CD14-positive monocyte (primary cell): ENCODE measurements around the gene NRSN2. TPM values are rescaled to one million over a fixed set of nuclear protein-coding genes. Genes with fewer than 3 reads are reported as not detected.
A peak's percentile ranks its signal among the peaks of the same experiment; 100 is the strongest.

ENCODE experiments used
- DNase-seq, 3 donors: peaks; one replicate each; pipeline ENCODE4 v3.0.0-alpha.2; 2011 to 2022
- H2AFZ ChIP-seq: 2 replicates; pipeline ENCODE4 v1.6.0; 2012; ENCODE audit warnings: mild to moderate bottlenecking, low read depth, low read length, inconsistent platforms; ENCODE audit not compliant: insufficient read depth, poor library complexity, severe bottlenecking
- H3K27ac ChIP-seq, 2 donors: 1 replicate in 1 of 2; 2 replicates in 1 of 2; pipeline ENCODE4 v1.5.1; 2012 to 2013; ENCODE audit warnings: low read length in 2 of 2, control low read depth in 1 of 2, inconsistent platforms in 1 of 2, low read depth in 1 of 2, mild to moderate bottlenecking in 1 of 2
- H3K27me3 ChIP-seq, 2 donors: one replicate each; pipeline versions ENCODE4 v1.6.0 to v1.6.1; 2011 to 2013; ENCODE audit warnings: low read length in 2 of 2; ENCODE audit not compliant: control insufficient read depth in 2 of 2, insufficient read depth in 2 of 2
- H3K36me3 ChIP-seq, 2 donors: replicated peaks in 1 of 2; 1 replicate in 1 of 2; 2 replicates in 1 of 2; pipeline versions ENCODE4 v1.5.1 to v1.6.1; 2012 to 2013; ENCODE audit warnings: low read length in 2 of 2, control low read depth in 1 of 2, inconsistent platforms in 1 of 2, mild to moderate bottlenecking in 1 of 2; ENCODE audit not compliant: insufficient read depth in 2 of 2, control insufficient read depth in 1 of 2
- H3K4me1 ChIP-seq, 2 donors: 1 replicate in 1 of 2; 2 replicates in 1 of 2; pipeline versions ENCODE4 v1.5.1 to v1.6.1; 2012 to 2013; ENCODE audit warnings: low read length in 2 of 2, control low read depth in 1 of 2, inconsistent platforms in 1 of 2, mild to moderate bottlenecking in 1 of 2, moderate library complexity in 1 of 2; ENCODE audit not compliant: insufficient read depth in 2 of 2, control insufficient read depth in 1 of 2
- H3K4me2 ChIP-seq: replicated peaks from 2 replicates; pipeline ENCODE3; 2012; ENCODE audit warnings: low read length, moderate library complexity, mild to moderate bottlenecking; ENCODE audit not compliant: poor library complexity, severe bottlenecking; ENCODE audit errors: extremely low read depth
- H3K4me3 ChIP-seq, 3 experiments: fragments of 200-600 bp in 1 of 3; sonication (generic) in 1 of 3; replicated peaks in 1 of 3; 1 replicate in 2 of 3; 2 replicates in 1 of 3; pipeline ENCODE4 v1.5.1; 2011 to 2013; ENCODE audit warnings: low read length in 3 of 3, mild to moderate bottlenecking in 3 of 3, control low read depth in 2 of 3, low read depth in 2 of 3, inconsistent platforms in 1 of 3, moderate library complexity in 1 of 3
- H3K79me2 ChIP-seq: 2 replicates; pipeline ENCODE4 v1.6.0; 2012; ENCODE audit warnings: mild to moderate bottlenecking, control low read depth, inconsistent platforms, low read length, moderate library complexity; ENCODE audit not compliant: insufficient read depth
- H3K9ac ChIP-seq: 2 replicates; pipeline ENCODE4 v1.6.0; 2017; ENCODE audit warnings: low read length, mild to moderate bottlenecking; ENCODE audit not compliant: insufficient read depth, poor library complexity, severe bottlenecking
- H3K9me3 ChIP-seq, 2 donors: replicated peaks in 1 of 2; 1 replicate in 1 of 2; 2 replicates in 1 of 2; pipeline versions ENCODE4 v1.5.1 to v1.6.1; 2012 to 2013; ENCODE audit warnings: low read length in 2 of 2, control low read depth in 1 of 2; ENCODE audit not compliant: control insufficient read depth in 1 of 2, insufficient read depth in 1 of 2
- H4K20me1 ChIP-seq: 2 replicates; pipeline ENCODE4 v1.6.0; 2012; ENCODE audit warnings: mild to moderate bottlenecking, low read length, control low read depth, moderate library complexity; ENCODE audit not compliant: insufficient read depth
- H3K27ac Mint-ChIP-seq, 7 donors: one replicate each; pipeline ENCODE4 v1.8.0; 2020; ENCODE audit warnings: mild to moderate bottlenecking in 7 of 7, mixed read lengths in 7 of 7, moderate library complexity in 6 of 7, inconsistent platforms in 2 of 7
- H3K27me3 Mint-ChIP-seq, 3 donors: one replicate each; pipeline ENCODE4 v1.8.0; 2021 to 2022; ENCODE audit warnings: low read depth in 3 of 3, mild to moderate bottlenecking in 3 of 3, mixed read lengths in 3 of 3, moderate library complexity in 3 of 3, inconsistent platforms in 1 of 3
- H3K36me3 Mint-ChIP-seq, 2 donors: one replicate each; pipeline ENCODE4 v1.8.0; 2020; ENCODE audit warnings: mixed read lengths in 2 of 2, inconsistent platforms in 1 of 2, mild to moderate bottlenecking in 1 of 2
- H3K4me1 Mint-ChIP-seq: one replicate; pipeline ENCODE4 v1.8.0; 2020; ENCODE audit warnings: mild to moderate bottlenecking, mixed read lengths
- H3K4me3 Mint-ChIP-seq, 2 donors: one replicate each; pipeline ENCODE4 v1.8.0; 2020; ENCODE audit warnings: mild to moderate bottlenecking in 2 of 2, mixed read lengths in 2 of 2, moderate library complexity in 1 of 2
- H3K9me3 Mint-ChIP-seq, 7 donors: one replicate each; pipeline ENCODE4 v1.8.0; 2020 to 2022; ENCODE audit warnings: mixed read lengths in 7 of 7, mild to moderate bottlenecking in 6 of 7, moderate library complexity in 6 of 7, inconsistent platforms in 2 of 7
- CTCF ChIP-seq: fragments of 200-600 bp; IDR thresholded peaks from one replicate; pipeline ENCODE4 v1.8.0; 2022; ENCODE audit warnings: antibody characterized with exemption, mild to moderate bottlenecking
- WGBS: methylation state at CpG from one replicate; pipeline ENCODE4 v1.1.5; 2013; ENCODE audit warnings: missing lambda C conversion rate; ENCODE audit not compliant: insufficient coverage; 5-methylcytosine and 5-hydroxymethylcytosine counted together
- intact Hi-C, 2 donors: fragments of 100-400 bp; cut with micrococcal nuclease; formaldehyde crosslinking; loops; one replicate each; pipeline versions ENCODE4 v1.15.0 to v1.15.1; 2023
- polyA plus RNA-seq, 3 donors: library from polyadenylated mRNA; depleted of rRNA in 1 of 3; unstranded in 2 of 3; stranded (reverse) in 1 of 3; fragments of 300-500 nt in 2 of 3; fragments of >200 nt in 1 of 3; fragmentation: Illumina TruSeq in 2 of 3; gene quantifications; 1 replicate in 2 of 3; 2 replicates in 1 of 3; pipeline ENCODE4 v1.2.3, GENCODE V29; 2012 to 2021

The NRSN2 gene
- polyA plus RNA-seq, 3 donors: 0.09 to 0.73 (median 0.56) TPM

DNA sequence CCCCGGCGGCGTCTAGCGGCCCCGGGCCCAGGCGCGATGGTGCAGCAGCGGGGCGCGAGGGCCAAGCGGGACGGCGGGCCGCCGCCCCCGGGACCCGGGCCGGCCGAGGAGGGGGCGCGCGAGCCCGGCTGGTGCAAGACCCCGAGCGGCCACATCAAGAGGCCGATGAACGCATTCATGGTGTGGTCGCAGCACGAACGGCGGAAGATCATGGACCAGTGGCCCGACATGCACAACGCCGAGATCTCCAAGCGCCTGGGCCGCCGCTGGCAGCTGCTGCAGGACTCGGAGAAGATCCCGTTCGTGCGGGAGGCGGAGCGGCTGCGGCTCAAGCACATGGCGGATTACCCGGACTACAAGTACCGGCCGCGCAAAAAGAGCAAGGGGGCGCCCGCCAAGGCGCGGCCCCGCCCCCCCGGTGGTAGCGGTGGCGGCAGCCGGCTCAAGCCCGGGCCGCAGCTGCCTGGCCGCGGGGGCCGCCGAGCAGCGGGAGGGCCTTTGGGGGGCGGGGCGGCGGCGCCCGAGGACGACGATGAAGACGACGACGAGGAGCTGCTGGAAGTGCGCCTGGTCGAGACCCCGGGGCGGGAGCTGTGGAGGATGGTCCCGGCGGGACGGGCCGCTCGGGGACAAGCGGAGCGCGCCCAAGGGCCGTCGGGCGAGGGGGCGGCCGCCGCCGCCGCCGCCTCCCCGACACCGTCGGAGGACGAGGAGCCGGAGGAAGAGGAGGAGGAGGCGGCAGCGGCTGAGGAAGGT lies 20.8 kb upstream of the NRSN2 start:
- H3K79me2 ChIP-seq: no peaks in the 10 kb centered on the region
- peak overlapping the region in 1 of 7 donors; percentile 76 for H3K27ac Mint-ChIP-seq
- under 1% methylated on average over 102 of the region's 103 CpGs for WGBS
- no peak overlapping the region for H3K27ac ChIP-seq
- TF ChIP-seq CTCF: no peak
- H3K9me3 ChIP-seq: no peaks in the 10 kb centered on the region
- peak overlapping the region; percentile 100 for H3K4me2 ChIP-seq
- peak overlapping the region; percentile 55 to 90 (median 64) for H3K4me3 ChIP-seq
- H3K4me1 ChIP-seq: peaks cover 41 to 49% of the 10 kb centered on the region in 2 donors
- peak in 1 of 3 donors; percentile 36 for DNase-seq
- H3K9me3 Mint-ChIP-seq: peaks cover 0 to 6% (median 0%) of the 10 kb centered on the region in 7 donors
- H3K9ac ChIP-seq: peak overlapping the region; percentile 36
- intact Hi-C loops: no loop called here
- H3K27me3 Mint-ChIP-seq: peaks cover 10 to 26% (median 18%) of the 10 kb centered on the region in 3 donors
- peak overlapping the region; percentile 83 to 89 for H3K4me3 Mint-ChIP-seq
- H3K36me3 ChIP-seq: no peaks in the 10 kb centered on the region
- no peaks in the 10 kb centered on the region for H3K36me3 Mint-ChIP-seq
- peaks cover 43% of the 10 kb centered on the region for H3K4me1 Mint-ChIP-seq
- peak overlapping the region; percentile 83 for H2AFZ ChIP-seq
- H3K27me3 ChIP-seq: peaks cover 4 to 13% of the 10 kb centered on the region in 2 donors
- no peaks in the 10 kb centered on the region for H4K20me1 ChIP-seq

DNA sequence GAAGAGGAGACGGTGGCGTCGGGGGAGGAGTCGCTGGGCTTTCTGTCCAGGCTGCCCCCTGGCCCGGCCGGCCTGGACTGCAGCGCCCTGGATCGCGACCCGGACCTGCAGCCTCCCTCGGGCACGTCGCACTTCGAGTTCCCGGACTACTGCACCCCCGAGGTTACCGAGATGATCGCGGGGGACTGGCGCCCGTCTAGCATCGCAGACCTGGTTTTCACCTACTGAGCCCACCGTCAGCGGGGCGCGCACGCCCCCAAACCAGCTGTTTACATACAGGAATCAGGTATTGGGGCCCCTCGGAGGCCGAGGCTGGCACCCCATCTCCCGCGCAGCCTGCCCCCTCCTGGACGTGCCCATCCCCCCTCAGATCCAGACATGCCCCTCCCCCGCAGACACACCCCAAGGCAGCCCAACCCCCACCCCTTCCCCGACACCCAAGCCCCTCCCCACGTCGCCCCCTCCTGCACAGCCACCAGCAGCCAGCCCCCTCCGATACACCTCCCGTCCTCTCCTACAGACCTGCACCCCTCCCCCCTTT lies 20.2 kb upstream of the NRSN2 start:
- Mint-ChIP-seq H3K4me3 (peak overlapping the region; percentile 83 to 84), H3K27ac (no peak overlapping the region), H3K4me1 (peaks cover 43% of the 10 kb centered on the region), H3K27me3 (peaks cover 8 to 25% (median 18%) of the 10 kb centered on the region in 3 donors), H3K9me3 (peaks cover 0 to 6% (median 0%) of the 10 kb centered on the region in 7 donors), H3K36me3 (no peaks in the 10 kb centered on the region)
- H3K9ac ChIP-seq: peak overlapping the region; percentile 15
- peak overlapping the region; percentile 100 for H3K4me2 ChIP-seq
- WGBS: under 1% methylated on average over 34 of the region's 38 CpGs
- peak in 1 of 3 donors; percentile 16 for DNase-seq
- peaks cover 4 to 13% of the 10 kb centered on the region in 2 donors for H3K27me3 ChIP-seq
- H3K27ac ChIP-seq: no peak overlapping the region
- H3K79me2 ChIP-seq: no peaks in the 10 kb centered on the region
- no peaks in the 10 kb centered on the region for H3K9me3 ChIP-seq
- H2AFZ ChIP-seq: peak overlapping the region; percentile 83
- no peak for TF ChIP-seq CTCF
- H4K20me1 ChIP-seq: no peaks in the 10 kb centered on the region
- intact Hi-C loops: no loop called here
- peaks cover 41 to 49% of the 10 kb centered on the region in 2 donors for H3K4me1 ChIP-seq
- H3K4me3 ChIP-seq: peak overlapping the region; percentile 21 to 90 (median 55)
- H3K36me3 ChIP-seq: no peaks in the 10 kb centered on the region
